H1 (cell line): ENCODE data around the gene TIFAB. TPM values are rescaled to one million over a fixed set of nuclear protein-coding genes. Genes with fewer than 3 reads are reported as not detected.

Experiments
- CTCF ChIA-PET: fragments of 300-600 bp; sonication (Branson Sonifier 250); formaldehyde crosslinking; loops from one replicate; lab custom pipeline; 2021; ENCODE audit not compliant: partially characterized antibody; lab: Charles Lee
- POLR2A ChIA-PET: fragments of 300-600 bp; sonication (Branson Sonifier 250); formaldehyde crosslinking; loops from one replicate; lab custom pipeline; 2021; ENCODE audit warnings: inconsistent platforms; ENCODE audit not compliant: partially characterized antibody; lab: Charles Lee
- DNase-seq, 2 experiments: peaks; one replicate each; pipeline versions ENCODE4 v3.0.0 to v3.0.0-alpha.2; 2010 to 2022; ENCODE audit warnings: low spot score in 2 of 2, low read depth in 1 of 2, mixed read lengths in 1 of 2
- FAIRE-seq: peaks from 2 replicates; lab custom pipeline; 2011; peaks lifted over from hg19 to GRCh38; lab: Jason Lieb, UNC
- H2AFZ ChIP-seq: 2 replicates; pipeline ENCODE4 v1.8.1; 2012; ENCODE audit warnings: low read length, inconsistent platforms
- H2AK5ac ChIP-seq: 2 replicates; pipeline ENCODE4 v1.6.1; 2013; ENCODE audit warnings: low read depth, low read length
- H2BK120ac ChIP-seq: replicated peaks from 2 replicates; pipeline ENCODE3; 2013; ENCODE audit warnings: low read depth, low read length, inconsistent platforms
- H2BK12ac ChIP-seq: 2 replicates; pipeline ENCODE4 v1.6.1; 2013; ENCODE audit warnings: low read depth, low read length
- H2BK15ac ChIP-seq: 2 replicates; pipeline ENCODE4 v1.6.1; 2013; ENCODE audit warnings: low read length
- H2BK20ac ChIP-seq: 2 replicates; pipeline ENCODE4 v1.6.1; 2013; ENCODE audit warnings: low read length
- H2BK5ac ChIP-seq: 2 replicates; pipeline ENCODE4 v1.6.1; 2013; ENCODE audit warnings: low read depth, low read length
- H3K14ac ChIP-seq: 2 replicates; pipeline ENCODE4 v1.6.1; 2013; ENCODE audit warnings: inconsistent platforms; ENCODE audit not compliant: insufficient read length
- H3K18ac ChIP-seq: 2 replicates; pipeline ENCODE4 v1.6.1; 2013; ENCODE audit warnings: low read length; ENCODE audit errors: extremely low read depth
- H3K23ac ChIP-seq: 2 replicates; pipeline ENCODE4 v1.6.1; 2013; ENCODE audit warnings: inconsistent platforms; ENCODE audit not compliant: insufficient read length
- H3K23me2 ChIP-seq: 2 replicates; pipeline ENCODE4 v1.6.1; 2013; ENCODE audit warnings: low read depth, low read length
- H3K27ac ChIP-seq: 2 replicates; pipeline ENCODE4 v1.6.1; 2011; ENCODE audit warnings: low read depth, low read length, inconsistent platforms
- H3K27me3 ChIP-seq, 4 experiments: replicated peaks in 1 of 4; 1 replicate in 1 of 4; 2 replicates in 3 of 4; pipeline versions ENCODE4 v1.6.1 to v1.8.1; 2011 to 2013; ENCODE audit warnings: low read length in 3 of 4, mild to moderate bottlenecking in 3 of 4, inconsistent platforms in 2 of 4, mixed read lengths in 2 of 4, moderate library complexity in 1 of 4; ENCODE audit not compliant: control insufficient read depth in 3 of 4, insufficient read depth in 3 of 4; ENCODE audit errors: extremely low read depth in 1 of 4
- H3K36me3 ChIP-seq, 4 experiments: 2 replicates each; pipeline versions ENCODE4 v1.6.1 to v1.8.1; 2011 to 2013; ENCODE audit warnings: mild to moderate bottlenecking in 4 of 4, low read length in 3 of 4, moderate library complexity in 2 of 4, control low read depth in 1 of 4, inconsistent platforms in 1 of 4; ENCODE audit not compliant: insufficient read depth in 4 of 4, control insufficient read depth in 2 of 4
- H3K4ac ChIP-seq: replicated peaks from 2 replicates; pipeline ENCODE3; 2013; ENCODE audit warnings: low read length, low read depth, mixed read lengths, inconsistent platforms; ENCODE audit not compliant: insufficient read length
- H3K4me1 ChIP-seq, 4 experiments: replicated peaks in 1 of 4; 1 replicate in 1 of 4; 2 replicates in 3 of 4; pipeline versions ENCODE4 v1.6.1 to v1.8.1; 2011 to 2013; ENCODE audit warnings: low read length in 3 of 4, inconsistent platforms in 2 of 4, mixed read lengths in 1 of 4; ENCODE audit not compliant: insufficient read depth in 4 of 4, control insufficient read depth in 3 of 4
- H3K4me2 ChIP-seq, 2 experiments: 2 replicates each; pipeline versions ENCODE4 v1.6.1 to v1.8.1; 2011 to 2013; ENCODE audit warnings: low read depth in 2 of 2, low read length in 2 of 2, control low read depth in 1 of 2, inconsistent platforms in 1 of 2, mild to moderate bottlenecking in 1 of 2; ENCODE audit not compliant: insufficient read depth in 1 of 2
- H3K4me3 ChIP-seq, 4 experiments: fragments of 200-600, 300-600 bp in 1 of 4; sonication (generic), shearing (Covaris generic), sonication (Bioruptor Twin) in 1 of 4; 2 replicates each; pipeline versions ENCODE4 v1.5.1 to v1.8.1; 2011 to 2016; ENCODE audit warnings: low read length in 4 of 4, low read depth in 3 of 4, control low read depth in 2 of 4, inconsistent platforms in 2 of 4, mild to moderate bottlenecking in 2 of 4, mixed read lengths in 1 of 4, moderate library complexity in 1 of 4; ENCODE audit not compliant: insufficient read depth in 2 of 4; ENCODE audit errors: extremely low read depth in 1 of 4
- H3K56ac ChIP-seq: replicated peaks from 2 replicates; pipeline ENCODE3; 2013; ENCODE audit warnings: low read depth, mild to moderate bottlenecking, mixed read lengths, low read length, inconsistent platforms; ENCODE audit not compliant: insufficient read length
- H3K79me1 ChIP-seq: 2 replicates; pipeline ENCODE4 v1.6.1; 2013; ENCODE audit warnings: low read depth, low read length, control low read depth
- H3K79me2 ChIP-seq, 2 experiments: 2 replicates each; pipeline versions ENCODE4 v1.6.1 to v1.8.1; 2012 to 2013; ENCODE audit warnings: low read length in 2 of 2, mild to moderate bottlenecking in 2 of 2, inconsistent platforms in 1 of 2; ENCODE audit not compliant: insufficient read depth in 2 of 2, control insufficient read depth in 1 of 2
- H3K9ac ChIP-seq, 4 experiments: replicated peaks in 1 of 4; 1 replicate in 1 of 4; 2 replicates in 3 of 4; pipeline versions ENCODE4 v1.6.1 to v1.8.1; 2011 to 2013; ENCODE audit warnings: low read depth in 3 of 4, low read length in 3 of 4, control low read depth in 2 of 4, mild to moderate bottlenecking in 2 of 4, moderate library complexity in 2 of 4, inconsistent platforms in 1 of 4; ENCODE audit errors: extremely low read depth in 1 of 4
- H3K9me3 ChIP-seq, 2 experiments: 2 replicates each; pipeline versions ENCODE4 v1.6.1 to v1.8.1; 2012 to 2013; ENCODE audit warnings: mild to moderate bottlenecking in 2 of 2, moderate library complexity in 2 of 2, control low read depth in 1 of 2, inconsistent platforms in 1 of 2, low read depth in 1 of 2, low read length in 1 of 2, mixed read lengths in 1 of 2; ENCODE audit not compliant: insufficient read depth in 2 of 2
- H4K20me1 ChIP-seq, 2 experiments: replicated peaks in 1 of 2; 2 replicates each; pipeline versions ENCODE3 to v1.8.1; 2011 to 2013; ENCODE audit warnings: inconsistent platforms in 2 of 2, low read length in 2 of 2, mild to moderate bottlenecking in 1 of 2; ENCODE audit not compliant: insufficient read depth in 2 of 2, control insufficient read depth in 1 of 2
- H4K5ac ChIP-seq: 2 replicates; pipeline ENCODE4 v1.6.1; 2013; ENCODE audit warnings: low read length, low read depth, mixed read lengths, inconsistent platforms; ENCODE audit not compliant: insufficient read length
- H4K8ac ChIP-seq: 2 replicates; pipeline ENCODE4 v1.8.0; 2013; ENCODE audit warnings: mild to moderate bottlenecking, moderate library complexity, low read length, inconsistent platforms; ENCODE audit not compliant: insufficient read depth; ENCODE audit errors: extremely low read depth
- H4K91ac ChIP-seq: replicated peaks from 2 replicates; pipeline ENCODE3; 2013; ENCODE audit warnings: low read length, mixed read lengths, inconsistent platforms; ENCODE audit not compliant: insufficient read length
- NANOG ChIP-seq: IDR thresholded peaks from 2 replicates; pipeline ENCODE4 v1.6.1; 2011; ENCODE audit warnings: low read length, low read depth, mild to moderate bottlenecking, inconsistent platforms; ENCODE audit not compliant: insufficient read depth, poor library complexity, severe bottlenecking
- SUZ12 ChIP-seq: fragments of 200-600 bp; sonication (generic); IDR thresholded peaks from 2 replicates; pipeline ENCODE4 v1.6.1; 2012; ENCODE audit warnings: mild to moderate bottlenecking, inconsistent platforms, low read length, moderate library complexity, mixed read lengths
- TAF1 ChIP-seq: IDR thresholded peaks from 2 replicates; pipeline ENCODE4 v1.6.1; 2011; ENCODE audit warnings: mild to moderate bottlenecking, low read depth, low read length
- TAF7 ChIP-seq: optimal IDR thresholded peaks from 2 replicates; pipeline ENCODE3; 2011; ENCODE audit warnings: low read depth, mild to moderate bottlenecking, inconsistent platforms, low read length, moderate library complexity, borderline replicate concordance
- WGBS, 2 experiments: shearing (Covaris generic) in 1 of 2; methylation state at CpG; one replicate each; pipeline versions ENCODE4 v1.1.6 to v1.1.7; 2013 to 2015; ENCODE audit warnings: low lambda C conversion rate in 2 of 2, mixed read lengths in 2 of 2, inconsistent platforms in 1 of 2, low coverage in 1 of 2, missing lambda C conversion rate in 1 of 2; ENCODE audit not compliant: insufficient replicate concordance in 2 of 2, insufficient coverage in 1 of 2, insufficient read length in 1 of 2; ENCODE audit errors: extremely low coverage in 1 of 2, missing lambda C conversion rate in 1 of 2; 5-methylcytosine and 5-hydroxymethylcytosine counted together
- polyA plus RNA-seq, 7 experiments: library from polyadenylated mRNA; depleted of rRNA in 3 of 7; stranded (reverse) in 5 of 7; unstranded in 2 of 7; fragments of >200 nt in 5 of 7; fragments of 200-250 nt in 2 of 7; gene quantifications; 1 replicate in 5 of 7; 2 replicates in 1 of 7; 4 replicates in 1 of 7; pipeline versions ENCODE4 v1.2.1 to v1.2.3, GENCODE V29; 2011 to 2013; ENCODE audit warnings: missing spikeins in 2 of 7, mixed read lengths in 2 of 7
- total RNA-seq: library from RNA; stranded (reverse); fragmentation: NEBNext Ultra II Directional; extraction: Animal tissue kit (Norgen Biotek cat#: 25700); gene quantifications from 2 replicates; pipeline ENCODE4 v1.2.1, GENCODE V29; 2021

TIFAB gene
- total and polyA plus RNA-seq, 2 of the 8 experiments (the other 6 are each of a cell fraction or from before 2014, with no cell fraction given), result not detected

DNA sequence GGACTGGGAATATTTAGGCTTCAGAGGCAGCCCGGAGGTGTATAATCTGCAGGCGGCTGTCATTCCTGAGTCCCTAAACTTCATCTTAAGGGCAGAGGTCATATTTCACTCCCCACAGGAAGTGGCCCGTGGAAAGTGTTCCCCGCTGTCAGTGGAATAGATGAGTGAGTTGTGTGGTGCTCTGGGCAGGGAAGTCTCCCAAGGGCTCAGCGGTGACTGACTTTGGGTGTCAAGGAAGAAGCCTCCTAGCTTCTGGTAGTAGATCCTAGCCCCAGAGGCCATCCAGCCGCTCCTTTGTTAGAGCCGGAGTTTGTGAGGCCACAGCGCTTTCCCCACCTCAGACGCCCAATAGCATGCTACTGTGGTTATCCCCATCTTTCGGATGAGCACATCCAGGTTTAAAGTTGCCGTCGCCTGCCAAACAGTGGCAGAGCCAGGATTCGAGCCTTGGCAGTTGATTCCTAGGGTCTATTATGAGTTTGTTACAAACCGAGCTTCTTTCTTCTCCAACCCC lies 38.9 kb upstream of the TIFAB start:
- H2BK20ac ChIP-seq, result no peak overlapping the region
- H3K23me2 ChIP-seq, result peaks cover 20% of the 10 kb centered on the region; the same call in 1 of the 2 replicates
- H3K56ac ChIP-seq, result no peak overlapping the region
- TF ChIP-seq TAF7 (no peak), TAF1 (no peak), SUZ12 (peak; percentile 1), NANOG (no peak)
- H3K9me3 ChIP-seq, result no peaks in the 10 kb centered on the region
- H3K79me1 ChIP-seq, result no peaks in the 10 kb centered on the region
- H3K14ac ChIP-seq, result no peak overlapping the region
- no peak overlapping the region for H2BK120ac ChIP-seq
- no peak overlapping the region for H2AK5ac ChIP-seq
- H3K23ac ChIP-seq, result no peak overlapping the region
- no peak overlapping the region for H2AFZ ChIP-seq
- H4K8ac ChIP-seq, result no peak overlapping the region
- peak overlapping the region; percentile 14 to 56 (median 37); a peak in 7 of 8 replicates for H3K4me3 ChIP-seq
- H2BK5ac ChIP-seq, result no peak overlapping the region
- no peaks in the 10 kb centered on the region for H3K36me3 ChIP-seq
- H3K79me2 ChIP-seq, result no peaks in the 10 kb centered on the region
- no peak overlapping the region; the same call in 1 of the 2 replicates for H3K18ac ChIP-seq
- H3K4me2 ChIP-seq, result peak overlapping the region; percentile 73 to 76
- no peak overlapping the region for H4K91ac ChIP-seq
- H3K9ac ChIP-seq, result no peak overlapping the region; a peak in 1 of 7 replicates
- no peak overlapping the region for H4K5ac ChIP-seq
- 0 out of 2 replicates have a peak overlapping the region, but pooled peaks have one; percentile 71 for H2BK12ac ChIP-seq
- H2BK15ac ChIP-seq, result no peak overlapping the region
- no peak for FAIRE-seq
- DNase-seq, result no peak
- CTCF ChIA-PET, result interaction anchor here (1.1 to 9.9 kb wide), 13 partner anchors 12 to 337 kb away, joined by 3 to 137 read pairs (median 6); partner anchors contain the start of gene NEUROG1
- peaks cover 8 to 22% of the 10 kb centered on the region in 2 experiments for H4K20me1 ChIP-seq
- peaks cover 83 to 100% (median 93%) of the 10 kb centered on the region in 4 experiments for H3K27me3 ChIP-seq
- WGBS, 2 experiments, result 5% methylated on average over 14 of the region's 14 CpGs; no CpG with 5 or more reads in 1 of the 2 experiments
- POLR2A ChIA-PET, result interaction anchor here (0.6 to 2.8 kb wide), 3 partner anchors 42 to 456 kb away, joined by 3 to 15 read pairs (median 3); partner anchors contain the start of gene NEUROG1
- H3K4me1 ChIP-seq, result peaks cover 4 to 40% (median 24%) of the 10 kb centered on the region in 4 experiments
- no peak overlapping the region for H3K27ac ChIP-seq
- no peak overlapping the region for H3K4ac ChIP-seq
